Fibroblast of peridontal ligament (primary cell): ENCODE results near the gene TXNDC8.
"Not testable (repeated sequence)": the region's sequence is repeated elsewhere in the genome, so short reads cannot be mapped to it uniquely, and the experiment has no call there.

Experiments
- DNase-seq: peaks from one replicate; pipeline ENCODE4 v3.0.0-alpha.2; 2010; ENCODE audit errors: extremely low read depth

Gene TXNDC8

DNA sequence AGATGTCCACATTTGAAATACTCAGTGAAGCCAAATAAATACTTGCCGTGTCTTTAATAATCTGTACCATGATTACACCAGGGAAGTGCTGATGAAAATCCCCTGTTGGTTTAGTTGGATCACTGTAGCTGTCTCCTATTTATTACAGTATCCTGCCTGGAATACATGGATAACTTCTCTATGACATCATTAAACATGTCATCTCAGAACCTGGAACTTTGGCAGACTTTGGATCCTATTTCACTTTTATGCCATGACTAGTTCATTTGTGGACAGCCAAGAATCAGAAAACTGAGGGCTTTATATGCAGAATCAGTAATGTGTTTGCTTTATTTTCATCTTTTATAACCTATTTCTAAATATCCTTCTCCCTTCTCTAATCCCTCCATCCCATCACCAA lies at the start of gene TXNDC8:
Gene TXNDC8 (minus strand): TSS at position 137 of the 400 bp plus-strand sequence.
- DNase-seq: peak; percentile 79

DNA sequence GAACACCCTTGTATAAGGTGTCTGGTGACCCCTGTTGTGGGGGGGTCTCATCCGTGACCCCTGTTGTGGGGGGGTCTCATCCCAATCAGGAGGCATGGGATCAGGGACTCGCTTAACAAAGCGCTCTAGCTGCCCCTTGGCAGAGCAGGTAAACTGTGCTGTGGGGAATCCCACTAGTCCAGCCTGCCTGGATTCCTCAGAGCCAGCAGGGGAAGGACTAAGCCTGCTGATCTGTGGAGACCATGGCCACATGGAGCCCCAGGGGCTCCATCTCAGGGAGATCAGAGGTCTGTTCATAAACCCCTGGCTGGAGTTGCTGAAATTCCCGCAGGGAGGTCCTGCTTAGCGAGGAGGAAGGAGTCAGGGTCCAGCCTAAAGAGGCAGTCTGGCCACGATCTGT lies 45.8 kb upstream of the TXNDC8 start:
- DNase-seq: no peak

DNA sequence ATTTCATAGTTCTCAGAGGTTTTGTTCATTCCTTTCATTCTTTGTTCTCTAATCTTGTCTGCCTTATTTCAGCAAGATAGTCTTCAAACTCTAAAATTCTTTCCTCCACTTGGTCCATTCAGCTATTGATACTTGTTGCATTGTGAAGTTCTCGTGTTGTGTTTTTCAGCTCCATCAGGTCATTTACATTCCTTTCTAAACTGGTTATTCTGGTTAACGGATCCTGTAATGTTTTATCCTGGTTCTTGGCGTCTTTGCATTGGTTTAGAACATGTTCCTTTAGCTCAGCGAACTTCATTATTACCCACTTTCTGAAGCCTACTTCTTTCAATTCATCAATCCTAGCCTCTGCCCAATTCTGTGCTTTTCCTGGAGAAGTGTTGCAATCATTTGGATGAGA lies 45.1 kb upstream of the TXNDC8 start:
- DNase-seq: no peak

DNA sequence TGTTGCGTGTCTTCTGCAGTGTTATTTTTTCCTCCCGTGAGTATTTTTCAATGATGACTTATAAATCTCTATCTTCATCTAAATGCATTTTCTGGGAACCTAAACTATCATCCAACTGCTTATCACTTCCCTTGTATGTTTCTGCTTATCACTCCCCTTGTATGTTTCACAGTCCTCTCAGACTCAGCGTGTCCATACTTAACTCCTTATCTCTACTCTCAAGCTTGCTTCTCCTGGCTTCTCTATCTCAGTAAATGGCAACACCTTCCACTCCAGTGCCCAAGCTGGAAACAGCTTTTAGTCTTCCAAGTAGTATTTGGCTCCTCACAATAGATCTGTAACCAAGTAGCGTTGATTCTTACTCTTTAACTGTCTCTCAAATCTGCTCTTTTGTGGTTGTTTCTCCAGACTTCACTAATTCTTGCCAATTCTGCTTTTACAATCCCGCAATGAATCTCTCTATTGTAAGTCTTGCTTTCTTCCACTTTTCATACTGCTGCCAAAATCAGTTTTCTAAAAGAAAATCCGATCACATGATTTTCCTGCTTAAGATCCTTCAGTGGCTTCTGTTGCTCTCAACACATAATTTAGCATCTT lies 33.8 kb upstream of the TXNDC8 start:
- no peak for DNase-seq

DNA sequence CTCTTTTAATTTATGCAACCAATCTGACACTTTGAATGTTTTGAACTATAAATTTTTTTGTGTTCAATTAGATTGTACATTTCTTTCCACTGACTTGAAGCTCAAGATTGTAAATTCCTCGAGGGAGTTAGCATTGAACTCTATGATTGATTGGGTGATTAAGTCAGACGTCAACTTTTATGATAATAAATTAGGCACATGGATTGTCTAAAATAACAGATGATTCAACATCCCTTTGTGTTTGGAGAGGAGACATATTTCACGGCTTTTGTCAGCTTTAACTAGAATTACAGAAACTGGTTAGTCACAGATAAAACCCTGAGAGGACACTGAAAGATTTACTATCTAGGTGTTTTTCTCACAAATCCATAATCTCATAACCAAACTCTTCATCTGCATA lies 32.7 kb upstream of the TXNDC8 start:
- peak; percentile 14 for DNase-seq

DNA sequence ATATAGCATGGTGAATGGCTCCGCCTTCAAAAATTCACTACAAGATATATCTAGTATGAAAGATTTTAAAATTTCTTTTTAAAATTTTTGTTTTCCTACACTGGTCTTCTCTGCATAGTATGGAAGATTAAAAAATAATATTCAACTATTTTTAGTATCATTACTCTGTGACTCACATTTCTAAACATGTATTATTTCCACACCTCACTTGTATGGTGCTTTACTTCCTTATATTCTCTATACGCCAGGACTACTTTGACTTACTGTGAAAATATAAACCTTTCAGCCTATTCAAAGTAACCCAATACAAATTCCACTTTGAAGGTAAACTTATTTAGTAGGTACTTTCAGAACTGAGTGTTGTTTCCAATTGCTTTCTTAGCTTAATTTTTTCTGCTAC lies 26.8 kb upstream of the TXNDC8 start:
- no peak for DNase-seq

DNA sequence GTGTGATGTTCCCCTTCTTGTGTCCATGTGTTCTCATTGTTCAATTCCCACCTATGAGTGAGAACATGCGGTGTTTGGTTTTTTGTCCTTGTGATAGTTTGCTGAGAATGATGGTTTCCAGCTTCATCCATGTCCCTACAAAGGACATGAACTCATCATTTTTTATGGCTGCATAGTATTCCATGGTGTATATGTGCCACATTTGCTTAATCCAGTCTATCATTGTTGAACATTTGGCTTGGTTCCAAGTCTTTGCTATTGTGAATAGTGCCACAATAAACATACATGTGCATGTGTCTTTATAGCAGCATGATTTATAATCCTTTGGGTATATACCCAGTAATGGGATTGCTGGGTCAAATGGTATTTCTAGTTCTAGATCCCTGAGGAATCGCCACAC lies 21.3 kb upstream of the TXNDC8 start:
- DNase-seq: not testable (repeated sequence)

DNA sequence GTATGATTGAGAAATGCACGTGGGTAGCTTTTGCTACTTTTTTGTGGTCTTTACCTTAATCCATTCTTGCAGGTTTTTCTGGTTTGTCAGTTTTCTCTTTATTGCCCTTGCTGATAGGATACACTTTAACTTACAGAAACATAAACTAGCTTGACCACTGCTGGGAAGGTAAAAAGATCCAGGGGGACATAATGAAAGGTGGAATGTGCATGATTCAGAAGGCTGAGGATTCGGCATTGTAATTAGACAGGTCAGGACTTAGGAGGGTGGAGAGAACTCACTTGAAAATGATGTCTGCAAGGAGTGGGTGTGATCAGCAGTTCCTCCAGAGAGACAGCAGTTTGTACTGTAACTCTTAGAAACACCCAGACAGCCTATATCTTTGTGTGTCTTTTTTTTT lies 19.8 kb upstream of the TXNDC8 start:
- DNase-seq: no peak

DNA sequence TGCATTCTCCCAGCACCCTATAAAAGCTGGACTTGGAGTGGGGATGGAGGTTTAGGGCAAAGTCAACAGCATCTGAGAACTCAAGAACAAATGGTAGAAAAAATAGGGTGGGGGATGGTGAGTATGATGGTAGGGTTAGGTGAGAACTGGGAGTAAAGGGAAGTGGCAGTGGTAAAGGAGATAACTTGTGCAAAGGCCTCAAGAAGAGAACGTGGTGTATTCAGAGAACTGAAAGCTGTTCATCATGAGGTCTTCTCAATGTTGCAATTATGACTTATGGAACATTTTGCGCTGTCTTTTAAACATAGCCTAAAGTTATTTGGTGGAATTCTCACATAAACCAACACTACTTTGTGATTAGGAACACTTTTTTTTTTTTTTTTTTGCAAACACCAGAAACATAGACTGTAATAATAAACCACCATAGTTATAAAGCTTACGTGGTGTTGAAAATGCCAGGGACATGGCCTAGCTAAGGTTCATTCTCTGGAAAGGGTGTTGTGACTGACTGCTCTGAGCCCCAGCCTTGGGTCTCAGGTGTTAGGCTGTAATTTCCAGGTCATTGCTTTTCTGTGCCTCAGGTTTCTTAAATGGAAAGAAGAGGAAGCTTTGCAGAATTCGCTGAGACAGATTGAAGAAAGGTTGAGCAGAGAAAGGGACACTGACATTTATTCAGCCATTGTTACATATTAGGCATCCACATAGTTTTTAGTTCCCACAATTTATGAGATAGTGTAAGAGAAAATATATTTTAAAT lies 19.2 kb upstream of the TXNDC8 start:
- no peak for DNase-seq

DNA sequence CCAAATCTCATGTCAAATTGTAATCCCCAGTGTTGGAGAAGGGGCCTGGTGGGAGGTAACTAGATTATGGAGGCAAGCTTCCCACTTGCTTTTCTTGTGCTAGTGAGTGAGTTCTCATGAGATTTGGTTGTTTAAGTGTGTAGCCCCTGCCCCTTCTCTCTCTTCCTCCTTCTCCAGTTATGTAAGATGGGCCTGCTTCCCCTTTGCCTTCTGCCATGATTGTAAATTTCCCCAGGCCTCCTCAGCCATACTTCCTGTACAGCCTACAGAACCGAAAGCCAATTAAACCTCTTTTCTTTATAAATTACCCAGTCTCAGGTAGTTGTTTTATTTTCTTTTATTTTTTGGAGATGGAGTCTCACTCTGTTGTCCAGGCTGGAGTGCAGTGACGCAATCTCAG lies 18.2 kb upstream of the TXNDC8 start:
- DNase-seq: no peak

DNA sequence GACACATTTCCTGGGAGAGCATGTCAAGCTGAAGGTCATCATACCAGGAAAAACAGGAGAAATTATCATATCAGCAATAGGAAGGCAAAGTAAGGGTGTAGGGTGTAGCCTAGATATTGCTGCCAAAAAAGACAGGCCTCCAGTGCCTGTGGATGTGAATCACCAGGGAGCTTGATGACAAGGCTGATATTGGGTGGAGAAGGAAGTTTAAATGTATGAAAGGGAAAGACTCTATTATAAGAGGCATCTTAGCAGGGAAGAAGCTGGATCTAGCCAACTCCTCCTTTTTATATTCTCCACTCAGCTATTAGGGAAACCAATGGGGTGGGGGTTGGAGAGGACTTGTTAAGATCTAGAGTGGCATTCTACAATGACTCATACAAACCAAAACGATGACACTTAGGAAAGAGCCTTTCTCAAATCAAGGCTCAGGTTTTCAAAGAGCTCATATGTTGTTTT lies 13.4 kb upstream of the TXNDC8 start:
- DNase-seq: peak; percentile 88

DNA sequence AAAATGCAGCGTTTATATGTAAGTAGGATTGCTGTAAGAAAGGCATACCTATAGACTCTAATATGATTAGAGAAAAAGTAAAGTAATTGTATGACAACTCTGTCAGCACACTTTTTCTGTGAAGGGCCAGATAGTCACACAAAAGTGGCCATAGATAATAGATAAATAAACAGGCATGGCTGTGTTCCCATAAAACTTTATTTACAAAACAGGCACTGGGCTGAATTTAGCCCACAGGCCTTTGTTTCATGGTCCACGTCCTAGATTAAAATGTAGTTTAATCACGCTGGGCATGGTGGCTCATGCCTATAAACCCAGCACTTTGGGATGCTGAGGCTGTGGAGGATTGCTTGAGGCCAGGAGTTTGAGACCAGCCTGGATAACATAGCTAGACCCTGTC lies 8.7 kb upstream of the TXNDC8 start:
- DNase-seq: no peak

DNA sequence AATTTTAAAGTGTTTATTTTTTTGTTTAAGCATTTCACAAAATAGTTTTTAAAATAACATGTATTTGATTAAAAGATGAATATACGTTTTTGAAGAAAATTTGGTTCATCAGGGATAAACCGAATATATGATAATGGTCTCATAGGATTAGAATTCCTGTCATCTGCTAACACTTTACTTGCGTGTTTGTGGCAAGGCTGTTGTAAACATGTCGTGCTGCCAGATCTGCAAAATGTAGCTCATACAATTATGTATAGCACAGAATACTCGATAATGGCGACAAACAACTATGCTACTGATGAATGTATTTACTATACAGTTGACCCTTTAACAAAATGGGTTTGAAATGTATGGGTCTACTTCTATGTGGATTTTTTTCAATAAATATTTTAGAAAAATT lies 7.2 kb upstream of the TXNDC8 start:
- DNase-seq: peak; percentile 63

DNA sequence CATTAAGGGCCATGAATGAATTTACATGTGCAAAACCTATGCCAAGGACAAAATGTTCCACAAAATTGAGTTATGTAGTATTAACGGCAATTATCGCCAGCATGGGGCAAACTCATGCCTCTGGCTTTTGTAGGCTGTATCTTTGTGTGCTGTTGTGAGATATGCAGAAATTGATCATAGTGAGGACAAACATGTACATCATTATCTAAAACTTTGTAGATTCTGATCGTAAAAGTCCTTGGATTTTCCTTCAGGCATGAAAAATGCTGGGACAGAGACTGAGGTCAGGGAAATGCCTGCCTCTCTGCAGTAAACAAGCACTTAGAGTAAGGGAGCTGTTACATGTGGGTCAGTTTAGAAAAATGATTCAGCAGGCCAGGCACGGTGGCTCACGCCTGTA lies 5.9 kb upstream of the TXNDC8 start:
- DNase-seq: no peak

DNA sequence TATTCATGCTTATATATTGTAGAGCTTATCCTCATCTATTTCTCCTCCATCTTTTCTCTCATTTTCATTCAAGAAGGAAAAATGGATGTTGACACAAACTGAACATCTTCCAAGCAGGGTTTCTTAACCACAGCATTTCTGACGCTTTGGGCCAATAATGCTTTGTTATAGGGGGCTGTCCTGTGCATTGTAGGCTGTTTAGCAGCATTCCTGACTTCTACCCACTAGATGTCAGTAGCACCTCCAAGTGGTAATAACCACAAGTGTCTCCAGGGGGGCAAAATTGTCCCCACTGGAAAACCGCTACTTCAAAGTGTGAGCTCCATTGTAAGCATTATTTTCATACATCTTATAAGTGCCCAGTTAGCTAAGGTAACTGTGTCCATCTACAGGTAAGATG lies 2.6 kb upstream of the TXNDC8 start:
- no peak for DNase-seq

DNA sequence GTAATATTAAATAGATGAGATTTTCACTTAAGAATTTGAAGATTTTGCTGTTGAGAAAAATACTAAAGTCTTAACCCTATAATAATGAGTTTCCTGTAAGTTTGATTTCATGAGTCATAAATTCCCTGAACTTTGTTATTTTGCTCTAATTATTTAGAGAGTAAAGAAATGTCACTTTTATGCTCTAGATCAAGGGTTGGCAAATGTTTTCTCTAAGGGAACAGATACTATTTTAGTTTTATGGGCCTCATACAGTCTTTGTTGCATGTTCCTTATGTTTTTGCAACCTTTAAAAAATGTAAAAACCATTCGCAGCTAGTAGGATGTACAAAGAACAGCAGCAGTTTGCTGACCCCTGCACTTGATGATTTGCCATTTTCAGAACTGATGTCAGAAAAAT lies 480 bp upstream of the TXNDC8 start:
- DNase-seq: peak; percentile 25

DNA sequence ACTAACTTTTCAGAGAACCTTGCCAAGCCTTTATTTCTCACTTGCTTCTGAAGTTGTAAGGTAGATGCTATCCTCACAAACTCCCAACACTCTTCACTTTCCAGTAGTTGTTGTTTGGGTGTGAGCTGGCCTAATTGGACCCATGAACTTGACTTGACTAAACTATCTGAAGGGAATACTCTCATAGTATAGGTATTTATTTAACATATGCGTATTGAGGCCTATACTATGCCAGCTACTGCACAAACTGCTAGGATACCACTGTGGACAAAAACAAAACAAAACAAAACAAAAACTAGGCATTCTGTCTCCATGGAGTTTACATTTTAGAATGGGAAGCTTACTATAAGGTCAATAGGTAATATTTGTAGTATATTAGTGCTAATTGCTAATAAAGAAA lies 1.3 kb downstream of the TXNDC8 start:
- no peak for DNase-seq

DNA sequence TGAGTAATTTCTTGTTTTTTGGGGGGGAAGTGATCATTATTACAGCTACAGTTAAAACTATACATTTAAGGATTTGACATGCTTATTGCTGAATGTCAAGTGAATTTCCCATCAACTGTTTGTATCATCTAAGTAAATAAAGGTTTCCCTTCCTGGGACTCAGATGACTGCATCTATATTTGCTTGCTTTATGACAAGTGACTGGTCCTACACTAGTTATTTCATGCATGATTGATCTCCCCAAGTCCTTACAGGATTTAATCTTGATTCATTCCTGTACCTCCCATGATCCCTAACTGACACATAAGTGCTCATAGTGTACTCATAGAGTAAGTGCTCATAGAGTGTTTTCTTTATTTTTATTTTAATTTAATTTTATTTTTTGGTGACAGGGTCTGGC lies 2.8 kb downstream of the TXNDC8 start:
- DNase-seq: no peak

DNA sequence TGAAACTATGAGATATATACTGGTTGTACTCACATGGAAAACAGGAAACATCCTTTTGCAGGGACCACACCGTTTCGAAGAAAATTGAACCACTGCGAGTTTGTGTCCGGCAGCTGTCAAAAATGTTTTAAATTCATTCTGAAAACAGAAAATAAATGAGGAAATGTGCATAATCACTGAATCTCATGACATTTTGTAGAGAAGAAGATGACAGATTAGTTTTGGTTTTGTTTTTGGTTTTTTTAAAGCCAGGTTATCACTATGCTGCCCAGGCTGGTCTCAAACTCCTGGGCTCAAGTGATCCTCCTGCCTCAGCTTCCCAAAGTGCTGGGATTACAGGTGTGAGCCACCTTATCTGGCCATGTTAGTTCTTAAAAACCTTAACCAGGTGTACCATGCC lies 3.5 kb downstream of the TXNDC8 start:
- DNase-seq: no peak

DNA sequence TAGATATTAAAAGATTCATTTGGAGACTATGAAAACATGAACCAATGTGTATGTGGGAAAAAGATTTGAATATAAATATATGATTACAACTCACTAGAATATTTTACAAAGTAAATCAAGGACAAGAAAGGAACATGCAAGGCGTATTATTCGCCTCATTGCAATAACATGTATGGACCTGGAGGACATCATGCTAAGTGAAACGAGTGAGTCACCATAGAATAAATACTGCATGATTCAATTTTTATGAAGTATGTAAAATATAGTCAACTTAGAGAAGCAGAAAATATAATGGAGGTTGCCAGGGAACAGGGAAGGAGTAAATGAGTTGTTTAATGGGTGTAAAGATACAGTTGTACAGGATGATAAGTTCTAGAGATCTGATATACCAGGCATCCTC lies 4.9 kb downstream of the TXNDC8 start:
- DNase-seq: no peak

DNA sequence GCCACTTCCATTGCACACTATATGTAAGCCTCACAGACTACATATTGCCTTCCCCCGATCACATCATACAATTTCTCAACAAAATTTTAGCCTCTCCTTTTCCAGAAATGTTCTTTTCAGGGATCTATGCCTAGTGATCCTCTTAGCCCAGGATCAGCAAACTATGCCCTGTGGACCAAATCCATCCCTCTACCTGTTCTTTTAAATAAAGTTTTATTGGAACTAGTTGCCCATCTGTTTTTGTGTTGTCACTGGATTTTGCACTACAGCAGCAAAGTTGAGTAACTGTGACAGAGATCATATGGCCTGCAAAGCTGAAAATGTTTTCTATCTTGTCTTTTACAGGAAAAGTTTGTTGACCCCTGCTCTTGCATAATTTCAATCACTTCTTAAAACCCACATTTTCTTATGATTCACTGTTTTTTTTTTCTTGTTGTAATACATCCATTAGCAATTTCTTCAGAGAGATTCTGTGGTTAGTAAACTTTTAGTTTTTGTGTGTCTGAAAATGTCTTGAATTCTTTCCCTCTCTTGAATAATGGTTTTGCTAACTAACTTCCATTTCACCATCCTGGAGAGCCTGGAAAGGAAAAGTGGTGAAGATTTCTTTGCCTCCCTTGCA lies 7.1 kb downstream of the TXNDC8 start:
- DNase-seq: peak; percentile 67

DNA sequence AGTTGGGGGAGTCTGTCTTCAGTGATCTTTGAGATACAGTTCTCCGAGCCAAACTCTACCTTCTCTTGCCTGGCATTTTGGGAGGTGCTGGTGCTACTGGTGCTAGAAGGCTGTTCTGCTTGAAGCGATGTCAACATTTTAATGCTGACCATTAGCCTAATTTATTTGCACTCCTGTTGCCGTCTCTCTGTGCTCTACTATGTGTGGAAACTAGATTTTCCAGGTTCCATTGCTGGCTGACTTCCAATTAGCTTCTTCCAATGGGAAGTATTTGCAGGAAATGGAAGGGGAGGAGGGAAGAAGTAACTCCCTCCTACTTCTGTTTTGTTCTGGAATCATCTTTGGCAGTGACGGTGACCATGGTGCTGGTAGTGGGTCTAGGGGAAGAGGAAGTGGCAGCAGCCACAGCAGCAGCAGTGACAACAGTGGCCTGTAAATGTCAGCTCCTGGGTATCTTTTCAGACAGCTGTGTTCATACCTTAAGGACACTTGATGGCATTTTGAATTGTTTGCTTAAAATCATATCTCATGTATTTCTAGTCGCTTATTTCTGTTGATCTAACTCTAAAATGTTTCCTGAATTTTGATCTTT lies 7.9 kb downstream of the TXNDC8 start:
- DNase-seq: no peak

DNA sequence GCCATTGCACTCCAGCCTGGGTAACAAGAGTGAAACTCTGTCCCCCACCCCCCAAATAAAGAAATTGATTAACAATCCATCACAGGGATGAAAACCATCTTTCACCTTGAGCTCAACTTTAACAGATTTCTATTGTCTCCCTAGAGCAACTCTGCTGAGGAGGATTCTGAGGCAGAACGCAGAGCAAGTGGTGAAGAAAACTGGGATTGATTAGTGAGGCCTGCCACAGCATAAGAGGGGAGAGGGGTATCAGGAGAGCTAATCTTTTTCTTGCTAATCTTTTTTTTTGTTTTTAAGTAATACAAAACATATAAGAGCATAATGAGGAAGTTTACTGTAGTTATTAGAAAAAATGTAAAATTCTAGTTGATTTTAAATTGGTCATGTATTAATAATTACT lies 8.9 kb downstream of the TXNDC8 start:
- no peak for DNase-seq
